HUES48 (cell line): ENCODE data around the gene SLC4A2.

ENCODE experiments used
- H3K27ac ChIP-seq: one replicate; pipeline ENCODE4 v1.7.0; 2013; ENCODE audit warnings: low read depth, low read length, inconsistent platforms
- H3K27me3 ChIP-seq: 2 replicates; pipeline ENCODE4 v1.6.1; 2013; ENCODE audit warnings: mild to moderate bottlenecking, low read length; ENCODE audit not compliant: control insufficient read depth, insufficient read depth
- H3K36me3 ChIP-seq: 2 replicates; pipeline ENCODE4 v1.6.1; 2013; ENCODE audit warnings: low read length; ENCODE audit not compliant: control insufficient read depth, insufficient read depth
- H3K4me1 ChIP-seq: 2 replicates; pipeline ENCODE4 v1.6.1; 2013; ENCODE audit warnings: mild to moderate bottlenecking, low read length; ENCODE audit not compliant: control insufficient read depth, insufficient read depth
- H3K4me3 ChIP-seq: 2 replicates; pipeline ENCODE4 v1.5.1; 2013; ENCODE audit warnings: mild to moderate bottlenecking, low read depth, low read length
- H3K9ac ChIP-seq: 2 replicates; pipeline ENCODE4 v1.6.1; 2013; ENCODE audit warnings: mild to moderate bottlenecking, low read depth, low read length, moderate library complexity
- H3K9me3 ChIP-seq: 2 replicates; pipeline ENCODE4 v1.6.1; 2013; ENCODE audit warnings: low read length; ENCODE audit not compliant: control insufficient read depth, insufficient read depth

Gene SLC4A2

DNA sequence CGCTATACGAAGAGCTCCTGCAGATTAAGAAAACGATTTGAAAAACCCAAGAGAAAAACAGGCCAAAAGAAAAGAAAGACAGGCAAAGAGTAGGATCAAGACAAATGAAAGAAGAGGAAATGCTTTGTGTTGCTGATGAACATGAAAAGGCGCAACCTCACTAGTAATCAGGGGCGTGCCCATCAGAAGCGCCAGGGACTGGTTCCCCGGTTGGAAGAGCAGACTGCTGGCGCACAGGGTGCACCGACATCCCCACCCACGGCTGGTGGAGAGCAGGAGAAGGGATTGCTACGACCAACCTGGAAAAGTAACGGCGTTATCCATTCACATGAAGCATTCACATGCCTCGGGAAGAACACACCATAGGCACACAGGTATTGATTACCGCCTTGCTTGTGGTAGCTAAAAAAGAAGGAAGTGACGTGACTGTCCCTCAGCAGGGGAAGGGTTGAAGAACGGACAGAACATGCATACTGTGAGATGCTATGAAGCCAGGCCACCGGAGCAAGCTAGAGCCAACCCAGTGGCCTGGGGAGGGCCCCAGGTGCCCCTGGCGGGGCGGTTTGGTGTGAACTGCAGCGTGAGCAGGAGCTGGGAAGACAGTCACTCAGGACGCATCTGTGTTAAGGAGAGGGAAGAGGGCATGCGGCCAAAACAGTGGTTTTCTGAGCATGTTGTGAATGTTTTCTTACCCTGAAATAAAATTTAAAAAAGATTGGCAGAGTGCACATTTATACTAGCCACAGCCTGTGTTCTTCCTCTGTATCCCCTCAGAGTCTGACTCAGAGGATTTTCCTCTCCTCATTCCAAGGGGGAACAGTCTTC is 45.2 kb downstream of the SLC4A2 start:
- Histone ChIP-seq H3K9me3 (no peaks in the 10 kb centered on the region), H3K4me3 (peak overlapping the region; percentile 32), H3K27me3 (no peaks in the 10 kb centered on the region), H3K36me3 (no peaks in the 10 kb centered on the region), H3K9ac (0 out of 2 replicates have a peak overlapping the region, but pooled peaks have one; percentile 24), H3K4me1 (peaks cover 20% of the 10 kb centered on the region), H3K27ac (peak overlapping the region; percentile 72)

DNA sequence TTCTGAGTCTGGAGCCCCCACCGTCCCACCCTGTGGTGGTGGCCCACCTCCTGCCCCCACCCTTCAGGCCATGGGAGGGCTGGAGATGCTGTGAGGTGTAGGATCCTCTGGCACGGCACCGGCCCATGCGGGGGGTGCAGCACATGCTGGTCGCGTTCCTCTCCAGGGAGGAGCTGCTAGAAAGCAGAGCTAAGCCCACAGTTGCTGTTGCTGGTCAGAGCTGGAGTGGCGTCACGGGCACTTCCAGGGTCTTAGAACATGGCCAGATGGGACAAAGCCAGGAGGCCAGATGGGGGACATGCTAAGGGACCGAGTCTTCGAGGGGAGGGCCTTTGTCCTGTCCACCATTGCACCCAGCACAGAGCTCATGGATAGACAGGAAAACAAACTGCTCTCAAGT is 48.5 kb downstream of the SLC4A2 start:
- peaks cover 20% of the 10 kb centered on the region for H3K4me1 ChIP-seq
- H3K9me3 ChIP-seq = no peaks in the 10 kb centered on the region
- H3K4me3 ChIP-seq = no peak overlapping the region
- no peak overlapping the region for H3K9ac ChIP-seq
- no peaks in the 10 kb centered on the region for H3K36me3 ChIP-seq
- H3K27me3 ChIP-seq = no peaks in the 10 kb centered on the region
- H3K27ac ChIP-seq = no peak overlapping the region

DNA sequence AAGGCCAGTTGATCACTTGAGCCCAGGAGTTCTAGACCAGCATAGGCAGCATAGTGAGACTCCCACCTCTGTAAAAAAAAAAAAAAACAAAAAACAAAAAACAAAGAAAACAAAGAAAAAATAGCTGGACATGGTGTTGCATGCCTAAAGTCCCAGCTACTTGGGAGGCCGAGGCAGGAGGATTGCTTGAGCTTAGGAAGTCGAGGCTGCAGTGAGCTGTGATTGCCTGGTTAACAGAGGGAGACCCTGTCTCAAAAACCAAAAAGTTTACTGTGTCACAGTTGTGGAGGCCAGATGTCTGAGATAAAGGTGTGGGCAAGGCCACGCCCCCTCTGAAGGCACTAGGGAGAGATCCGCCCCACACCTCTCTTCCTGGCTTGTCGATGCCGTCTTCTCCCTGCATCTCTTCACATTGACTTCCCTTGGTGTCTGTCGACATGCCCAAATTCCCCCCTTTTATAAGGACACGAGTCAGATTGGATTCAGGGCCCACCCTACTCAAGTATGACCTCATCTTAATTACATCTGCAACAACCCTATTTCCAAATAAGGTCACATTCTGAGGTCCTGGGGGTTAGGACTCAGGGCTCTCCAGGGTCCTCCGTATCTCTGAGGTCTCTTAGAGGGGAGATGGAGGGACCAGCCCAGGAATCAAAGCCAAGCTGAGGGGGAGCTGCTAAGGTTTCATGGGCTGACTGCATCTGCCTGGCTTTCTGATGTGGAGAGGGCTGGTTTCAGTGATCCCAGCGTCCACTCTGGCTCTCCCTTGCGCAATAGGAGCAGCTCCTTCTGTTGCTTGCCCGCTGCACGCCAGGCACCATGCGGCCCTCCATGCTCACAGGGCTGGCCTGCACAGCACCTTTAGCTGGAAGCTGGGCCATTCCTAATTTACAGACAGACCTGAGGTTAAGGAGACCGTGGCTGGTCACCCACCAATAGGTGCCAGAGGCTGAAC is 50.0 kb downstream of the SLC4A2 start:
- no peaks in the 10 kb centered on the region for H3K9me3 ChIP-seq
- H3K27ac ChIP-seq = no peak overlapping the region
- H3K36me3 ChIP-seq = no peaks in the 10 kb centered on the region
- no peak overlapping the region for H3K4me3 ChIP-seq
- H3K4me1 ChIP-seq = peaks cover 18% of the 10 kb centered on the region
- H3K9ac ChIP-seq = no peak overlapping the region
- peaks cover 6% of the 10 kb centered on the region; the same call in 1 of the 2 replicates for H3K27me3 ChIP-seq

DNA sequence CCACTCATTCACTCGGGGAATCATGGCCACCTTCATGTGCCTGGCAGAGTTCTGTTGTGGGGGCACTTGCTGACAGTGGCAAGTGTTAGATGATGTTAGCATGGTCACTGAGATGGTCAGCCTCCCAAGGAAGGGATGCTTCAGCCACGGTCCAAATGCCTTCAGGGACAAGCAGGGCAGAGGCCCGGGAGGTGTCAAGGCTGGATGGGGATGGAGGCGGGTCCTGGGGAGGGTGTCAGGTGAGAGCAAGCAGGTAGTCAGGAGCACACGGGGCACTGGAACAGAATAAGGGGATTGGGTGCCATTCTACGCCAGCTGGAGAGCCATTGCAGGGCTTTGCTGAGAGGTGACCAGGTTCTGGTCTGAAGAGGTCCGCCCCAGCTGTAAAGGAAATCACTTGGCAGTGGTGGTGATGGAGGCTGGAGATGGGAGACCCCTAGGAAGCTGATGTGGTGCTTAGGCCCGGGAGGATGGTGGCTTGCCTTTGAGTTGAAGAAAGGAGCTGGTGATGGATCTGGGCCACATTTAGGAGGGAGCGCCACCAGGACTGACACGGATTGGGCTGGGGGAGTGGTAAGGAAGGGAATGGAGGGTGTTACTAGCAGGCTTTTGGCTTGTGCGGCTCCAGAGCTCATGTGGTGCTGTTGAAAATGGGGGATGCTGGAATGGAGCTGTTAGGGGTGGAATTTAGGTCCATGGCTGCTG is 51.0 kb downstream of the SLC4A2 start:
- Histone ChIP-seq H3K4me1 (peaks cover 11% of the 10 kb centered on the region), H3K27me3 (peaks cover 7% of the 10 kb centered on the region; the same call in 1 of the 2 replicates), H3K4me3 (no peak overlapping the region), H3K9ac (no peak overlapping the region), H3K27ac (no peak overlapping the region), H3K36me3 (no peaks in the 10 kb centered on the region), H3K9me3 (no peaks in the 10 kb centered on the region)

DNA sequence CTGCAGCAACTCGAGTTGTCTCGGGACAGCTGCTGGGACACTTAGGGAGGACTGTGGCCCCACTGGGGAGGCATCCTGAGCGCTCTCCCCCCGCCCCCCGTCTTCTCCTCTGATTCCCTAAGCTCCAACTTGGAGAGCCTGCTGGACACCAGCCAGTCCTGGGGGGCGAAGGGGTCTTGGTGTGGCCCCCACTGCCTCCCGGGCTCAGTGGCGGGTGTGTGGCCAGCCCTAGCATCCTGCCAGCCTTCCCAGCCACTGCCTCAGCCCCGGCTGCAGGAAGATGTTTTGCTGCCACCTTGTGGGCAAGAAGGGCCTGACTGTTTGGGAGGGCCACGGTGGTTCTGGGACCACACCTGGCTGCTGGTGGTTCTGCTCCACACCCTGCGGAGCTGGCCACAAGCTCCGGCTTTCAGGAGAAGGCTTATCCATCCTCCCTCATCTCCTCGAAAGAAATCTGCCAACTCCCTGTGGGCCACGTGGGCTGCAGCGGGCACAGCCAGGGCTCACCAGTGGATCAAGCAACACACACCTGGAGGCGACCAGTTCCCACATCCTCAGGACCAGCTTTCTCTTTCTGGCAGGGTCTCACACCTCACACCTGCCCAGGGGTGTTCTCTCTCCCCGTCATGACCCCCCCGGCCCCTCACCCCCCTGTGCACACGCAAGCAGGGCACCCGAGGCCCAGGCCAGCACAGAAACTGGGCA is 51.7 kb downstream of the SLC4A2 start:
- Histone ChIP-seq H3K4me3 (no peak overlapping the region), H3K9me3 (no peaks in the 10 kb centered on the region), H3K27ac (no peak overlapping the region), H3K36me3 (no peaks in the 10 kb centered on the region), H3K4me1 (peaks cover 11% of the 10 kb centered on the region), H3K27me3 (peaks cover 12% of the 10 kb centered on the region), H3K9ac (no peak overlapping the region)

DNA sequence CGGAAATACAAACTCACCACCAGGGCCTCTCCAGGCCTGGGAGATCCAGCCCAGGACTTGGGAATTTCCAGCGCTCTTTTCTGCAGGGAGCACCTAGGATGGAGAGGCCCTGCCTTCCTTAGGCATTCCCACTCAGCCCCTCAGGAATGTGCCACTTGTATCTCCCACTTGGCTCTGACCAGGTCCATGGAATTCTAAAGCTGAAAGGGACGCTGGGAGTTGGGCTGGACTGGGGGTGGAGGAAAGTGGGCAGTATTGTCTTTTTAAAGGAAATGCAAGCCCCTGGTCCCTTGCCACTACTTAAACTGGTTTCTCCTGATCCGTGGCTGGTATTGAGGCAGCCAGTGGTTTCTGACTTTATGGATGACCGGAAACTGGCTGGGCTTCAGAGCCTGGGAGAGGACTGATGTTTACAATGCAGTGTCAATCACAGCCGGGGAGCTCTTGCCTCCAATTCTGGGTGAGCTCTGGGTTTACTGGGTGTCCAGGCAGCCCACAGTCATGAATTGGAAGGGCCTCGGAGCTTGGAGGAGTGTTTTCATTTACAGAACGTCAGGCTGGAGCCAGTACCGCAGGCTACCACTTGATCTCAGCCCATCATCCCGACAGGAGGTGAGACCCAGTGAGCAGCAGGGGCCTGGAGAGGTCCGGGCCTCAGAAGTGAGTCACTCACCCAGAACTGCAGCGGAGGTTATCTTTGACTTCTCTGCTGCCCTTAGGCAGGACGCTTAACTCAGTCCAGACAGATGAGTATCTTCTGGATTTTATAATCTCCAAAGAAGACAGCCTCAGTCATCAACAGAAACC is 54.2 kb downstream of the SLC4A2 start:
- Histone ChIP-seq H3K9ac (no peak overlapping the region), H3K4me3 (peak overlapping the region; percentile 44), H3K36me3 (peaks cover 5% of the 10 kb centered on the region; the same call in 1 of the 2 replicates), H3K27ac (peak overlapping the region; percentile 63), H3K4me1 (peaks cover 11% of the 10 kb centered on the region), H3K9me3 (no peaks in the 10 kb centered on the region), H3K27me3 (peaks cover 17% of the 10 kb centered on the region)

DNA sequence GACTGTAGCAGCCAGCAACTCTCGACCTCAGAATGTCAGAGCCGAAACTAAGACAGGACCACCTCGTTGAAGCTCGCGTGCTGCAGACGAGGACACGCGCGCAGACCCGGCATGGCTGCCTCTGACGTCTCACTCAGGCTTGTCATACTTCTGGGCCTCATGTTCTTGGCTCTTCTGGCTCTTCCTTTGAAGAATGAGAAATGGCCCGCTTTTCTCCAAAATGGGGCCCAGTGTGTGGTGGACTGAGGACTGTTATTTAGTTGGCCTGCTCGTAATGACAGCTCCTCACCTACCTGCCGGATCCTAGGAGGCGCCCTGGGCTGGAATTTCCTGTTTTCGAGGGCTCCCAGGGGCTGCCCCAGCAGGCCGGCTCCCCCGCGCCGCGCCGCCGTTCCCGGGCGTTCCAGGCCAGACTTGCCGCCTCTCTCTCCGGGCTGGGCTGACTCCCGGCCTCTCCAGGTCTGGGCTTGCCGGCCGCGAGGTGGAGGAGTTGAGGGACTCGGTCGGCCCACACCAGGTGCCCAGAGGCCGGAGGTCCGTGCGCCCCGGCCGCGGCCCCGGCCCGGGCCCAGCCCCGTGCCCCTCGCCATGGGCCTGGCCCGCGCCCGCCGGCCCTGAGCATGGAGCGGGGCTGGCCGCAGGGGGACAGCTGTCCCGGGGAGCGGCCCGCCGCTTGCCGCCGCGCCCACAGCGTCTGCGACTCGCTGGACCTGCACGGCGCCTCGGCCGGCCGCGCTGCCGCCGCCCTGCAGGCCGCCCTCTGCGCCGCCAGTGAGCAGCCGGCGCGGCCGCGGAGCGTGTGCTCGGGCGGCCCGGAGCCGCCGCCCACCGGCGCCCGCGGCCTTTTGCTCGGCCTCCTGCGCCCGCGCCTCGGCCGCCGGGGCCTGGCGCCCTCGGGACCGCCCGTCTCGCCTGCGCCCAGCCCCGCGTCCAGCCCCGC is 55.0 kb downstream of the SLC4A2 start:
- Histone ChIP-seq H3K9ac (no peak overlapping the region), H3K36me3 (peaks cover 14% of the 10 kb centered on the region), H3K27ac (peak overlapping the region; percentile 63), H3K27me3 (peaks cover 17% of the 10 kb centered on the region), H3K4me3 (peak overlapping the region; percentile 44), H3K9me3 (no peaks in the 10 kb centered on the region), H3K4me1 (peaks cover 11% of the 10 kb centered on the region)

DNA sequence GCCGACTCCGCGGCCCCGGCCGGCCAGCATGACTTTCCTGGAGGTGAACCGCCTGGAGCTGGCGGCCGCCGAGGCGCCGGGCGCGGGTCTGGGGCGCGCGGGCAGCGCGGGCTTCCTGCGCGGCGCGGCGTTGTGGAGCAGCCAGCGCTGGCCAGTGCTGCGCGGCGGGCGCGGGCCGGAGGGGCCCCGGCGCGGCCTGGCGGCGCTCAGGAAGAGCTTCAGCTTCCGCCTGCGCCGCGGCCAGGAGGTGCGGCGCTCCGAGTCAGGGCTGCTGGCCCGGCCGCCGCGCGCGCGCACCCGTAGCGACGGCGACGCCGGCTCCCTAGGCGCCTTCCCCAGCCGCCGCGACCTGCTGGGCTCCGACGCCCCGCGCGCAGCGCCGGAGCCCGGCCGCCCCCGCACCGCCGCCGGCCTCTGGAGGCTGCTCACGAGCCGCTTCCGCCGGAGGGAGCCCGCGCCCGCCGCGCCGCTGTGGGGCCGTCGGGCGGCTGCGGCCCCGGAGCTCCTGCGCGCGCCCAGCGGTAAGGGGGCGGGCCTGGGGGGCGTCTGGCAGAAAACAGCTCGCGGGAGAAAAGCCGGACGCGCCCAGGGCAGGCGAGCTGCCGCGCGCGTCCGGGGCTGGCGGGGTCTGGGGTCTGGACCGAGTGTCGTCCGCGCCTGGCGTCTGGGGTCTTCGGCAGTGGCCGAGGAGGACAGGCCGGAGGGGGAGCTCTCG is 55.9 kb downstream of the SLC4A2 start:
- peaks cover 22% of the 10 kb centered on the region for H3K36me3 ChIP-seq
- H3K27ac ChIP-seq = no peak overlapping the region
- no peak overlapping the region for H3K9ac ChIP-seq

More for the DNA sequence above, 55.9 kb downstream of the SLC4A2 start:
- Histone ChIP-seq H3K27me3 (peaks cover 17% of the 10 kb centered on the region), H3K4me3 (peak overlapping the region; percentile 44), H3K4me1 (peaks cover 11% of the 10 kb centered on the region), H3K9me3 (no peaks in the 10 kb centered on the region)
